GM18520 (cell line): Measurements from ENCODE around the gene CENPX.

Source experiments
- ATAC-seq: cut with Tn5 transposase; IDR thresholded peaks from one replicate; pipeline ENCODE4 v1.9.1; 2021; ENCODE audit not compliant: unreplicated experiment

The CENPX gene

DNA sequence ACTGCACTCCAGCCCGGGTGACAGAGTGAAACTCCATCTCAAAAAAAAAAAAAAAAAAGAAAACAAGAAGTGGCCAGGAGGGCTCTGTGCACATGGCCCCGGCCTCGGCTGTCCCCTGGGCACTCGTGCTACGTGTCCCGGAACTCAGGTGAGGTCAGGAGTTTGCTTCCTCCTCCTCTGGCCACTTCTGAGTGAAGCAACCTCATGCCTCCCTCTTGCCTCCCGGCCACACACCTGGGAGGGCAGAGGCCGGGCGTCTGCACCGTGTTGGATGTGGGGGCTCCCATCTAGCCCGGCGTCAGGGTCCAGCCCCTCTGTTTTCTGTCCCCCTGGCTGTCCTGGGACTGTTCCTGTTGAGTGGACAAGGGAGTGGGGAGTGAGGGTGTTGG, 23.1 kb downstream of the CENPX start:
- ATAC-seq, result no peak

DNA sequence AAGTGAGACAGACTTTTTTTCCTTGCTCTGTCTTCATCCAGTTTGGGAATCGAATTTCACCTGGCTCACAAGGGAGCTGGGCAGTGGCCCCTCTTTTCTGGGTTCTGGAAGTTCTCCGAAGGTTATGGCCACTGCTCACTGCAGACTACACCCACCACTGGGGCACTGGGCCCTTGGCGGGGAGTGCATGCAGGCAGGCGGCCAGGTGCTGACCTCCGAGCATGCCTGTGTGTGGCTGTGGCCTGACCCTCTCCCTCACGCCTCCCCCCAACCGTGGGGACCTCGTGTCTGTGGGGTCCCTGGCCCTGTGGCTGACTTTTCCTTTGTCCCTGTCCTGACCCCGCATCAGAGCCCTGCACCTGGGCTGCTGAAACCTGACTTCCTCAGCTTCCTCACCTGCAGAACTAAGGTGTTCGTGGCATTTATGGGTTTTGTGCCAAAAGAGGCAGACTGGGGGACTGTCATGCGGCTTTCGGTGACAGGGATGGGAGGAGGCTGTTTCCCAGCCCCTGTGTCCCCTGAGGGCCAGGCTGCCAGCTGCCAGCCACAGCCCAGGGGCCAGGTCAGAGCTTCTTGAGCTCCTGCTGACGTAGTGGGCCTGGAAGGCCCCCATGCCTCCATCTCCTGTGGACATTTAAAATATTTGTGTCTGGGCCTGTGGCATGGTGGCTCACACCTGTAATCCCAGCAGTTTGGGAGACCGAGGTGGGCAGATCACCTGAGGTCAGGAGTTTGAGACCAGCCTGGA, 23.8 kb downstream of the CENPX start:
- ATAC-seq, result no peak

DNA sequence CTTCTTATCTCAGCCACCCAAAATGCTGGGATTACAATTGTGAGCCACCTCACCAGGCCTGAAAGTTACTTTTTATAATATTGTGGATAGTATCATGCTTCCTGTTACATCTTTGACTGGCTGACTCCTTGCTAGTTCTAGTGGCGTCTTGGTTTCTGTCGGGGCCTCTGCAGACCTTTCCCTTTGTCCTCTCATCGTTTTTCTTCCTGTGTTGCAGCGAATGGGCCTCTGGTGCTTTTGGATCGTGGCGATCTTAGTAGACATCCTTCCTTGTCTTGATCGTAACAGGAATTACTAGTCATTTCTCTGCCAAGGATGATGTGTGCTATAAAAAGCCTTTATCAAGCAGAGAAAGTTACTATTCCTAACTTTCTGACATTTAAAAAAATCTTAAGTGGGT, 24.5 kb downstream of the CENPX start:
- no peak for ATAC-seq

DNA sequence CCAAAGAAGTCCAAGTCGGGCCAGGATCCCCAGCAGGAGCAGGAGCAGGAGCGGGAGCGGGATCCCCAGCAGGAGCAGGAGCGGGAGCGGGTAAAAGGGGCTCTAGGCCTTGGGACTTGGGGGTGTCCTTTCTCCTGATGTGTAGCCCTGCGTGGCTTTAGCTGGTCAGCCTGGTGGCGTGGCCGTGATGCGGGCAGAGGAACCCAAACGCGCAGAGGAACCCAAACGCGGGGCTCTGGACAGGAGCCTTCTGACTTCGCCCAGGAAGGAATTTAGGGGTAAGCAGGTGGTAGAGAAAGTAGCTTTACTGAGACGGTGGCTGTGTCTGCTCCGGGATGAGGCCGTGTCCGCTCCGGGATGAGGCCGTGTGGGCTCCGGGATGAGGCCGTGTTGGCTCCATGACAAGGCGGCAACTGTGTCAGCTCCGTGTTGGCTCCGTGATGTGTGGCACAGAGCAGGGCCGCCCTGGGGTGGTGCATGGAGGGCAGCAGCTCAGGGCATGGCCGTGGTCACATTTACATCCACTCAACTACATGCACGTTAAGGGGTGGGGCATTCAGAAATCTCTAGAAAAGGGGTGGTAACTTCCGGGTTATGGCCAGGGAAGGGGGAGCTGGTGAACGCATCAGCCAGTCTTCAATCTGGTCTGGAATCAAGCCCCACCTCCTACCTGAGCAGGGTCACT, 25.8 kb downstream of the CENPX start:
- no peak for ATAC-seq

DNA sequence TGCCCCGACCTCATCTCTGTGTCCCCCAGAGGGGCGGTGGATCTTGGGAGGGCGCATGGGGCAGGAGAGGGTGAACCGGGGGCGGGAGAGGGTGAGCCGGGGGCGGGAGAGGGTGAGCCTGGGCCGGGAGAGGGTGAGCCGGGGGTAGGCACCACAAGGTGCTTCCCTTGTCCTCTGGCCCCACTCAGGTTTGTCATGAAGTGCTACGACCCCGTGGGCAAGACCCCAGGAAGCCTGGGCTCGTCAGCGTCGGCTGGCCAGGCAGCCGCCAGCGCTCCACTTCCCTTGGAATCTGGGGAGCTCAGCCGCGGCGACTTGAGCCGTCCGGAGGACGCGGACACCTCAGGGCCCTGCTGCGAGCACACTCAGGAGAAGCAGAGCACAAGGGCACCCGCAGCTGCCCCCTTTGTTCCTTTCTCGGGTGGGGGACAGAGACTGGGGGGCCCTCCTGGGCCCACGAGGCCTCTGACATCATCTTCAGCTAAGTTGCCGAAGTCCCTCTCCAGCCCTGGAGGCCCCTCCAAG, 26.4 kb downstream of the CENPX start:
- ATAC-seq, result no peak

DNA sequence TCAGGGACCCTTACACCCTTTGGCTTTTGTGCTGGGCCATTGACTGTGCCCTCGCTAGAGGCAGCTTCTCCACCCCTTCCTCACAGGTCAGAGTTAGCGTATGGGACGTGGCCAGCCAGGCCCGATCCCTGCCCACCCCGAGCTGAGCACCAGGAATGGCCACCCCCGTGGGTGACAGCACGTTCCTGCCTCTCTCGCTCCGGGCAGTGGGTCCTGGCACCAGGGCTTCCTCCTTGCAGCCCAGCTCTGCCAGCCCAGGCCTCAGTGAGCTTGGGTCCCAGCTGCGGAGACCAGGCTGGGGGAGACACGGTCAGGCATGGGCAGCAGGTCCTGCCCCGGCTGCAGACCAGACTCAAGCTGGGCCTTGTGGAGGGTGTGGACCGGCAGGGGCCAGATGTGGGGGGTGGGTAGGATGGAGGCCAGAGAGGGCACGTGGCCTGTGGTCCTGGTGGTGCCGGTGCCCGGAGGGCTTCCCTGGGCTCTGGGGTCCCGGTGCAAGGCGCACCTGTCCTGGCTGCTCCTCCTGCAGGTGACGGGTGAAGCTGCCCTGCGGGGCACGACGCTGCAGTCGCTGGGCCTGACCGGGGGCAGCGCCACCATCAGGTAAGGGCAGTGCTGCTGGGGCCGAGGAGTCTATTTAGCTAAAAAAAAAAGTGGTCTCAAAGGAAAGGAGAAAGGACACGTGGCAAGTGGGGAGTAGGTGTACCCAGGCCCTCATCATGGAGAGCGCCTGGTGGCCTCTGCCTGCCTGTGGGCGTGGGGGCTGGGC, 27.0 kb downstream of the CENPX start:
- no peak for ATAC-seq

DNA sequence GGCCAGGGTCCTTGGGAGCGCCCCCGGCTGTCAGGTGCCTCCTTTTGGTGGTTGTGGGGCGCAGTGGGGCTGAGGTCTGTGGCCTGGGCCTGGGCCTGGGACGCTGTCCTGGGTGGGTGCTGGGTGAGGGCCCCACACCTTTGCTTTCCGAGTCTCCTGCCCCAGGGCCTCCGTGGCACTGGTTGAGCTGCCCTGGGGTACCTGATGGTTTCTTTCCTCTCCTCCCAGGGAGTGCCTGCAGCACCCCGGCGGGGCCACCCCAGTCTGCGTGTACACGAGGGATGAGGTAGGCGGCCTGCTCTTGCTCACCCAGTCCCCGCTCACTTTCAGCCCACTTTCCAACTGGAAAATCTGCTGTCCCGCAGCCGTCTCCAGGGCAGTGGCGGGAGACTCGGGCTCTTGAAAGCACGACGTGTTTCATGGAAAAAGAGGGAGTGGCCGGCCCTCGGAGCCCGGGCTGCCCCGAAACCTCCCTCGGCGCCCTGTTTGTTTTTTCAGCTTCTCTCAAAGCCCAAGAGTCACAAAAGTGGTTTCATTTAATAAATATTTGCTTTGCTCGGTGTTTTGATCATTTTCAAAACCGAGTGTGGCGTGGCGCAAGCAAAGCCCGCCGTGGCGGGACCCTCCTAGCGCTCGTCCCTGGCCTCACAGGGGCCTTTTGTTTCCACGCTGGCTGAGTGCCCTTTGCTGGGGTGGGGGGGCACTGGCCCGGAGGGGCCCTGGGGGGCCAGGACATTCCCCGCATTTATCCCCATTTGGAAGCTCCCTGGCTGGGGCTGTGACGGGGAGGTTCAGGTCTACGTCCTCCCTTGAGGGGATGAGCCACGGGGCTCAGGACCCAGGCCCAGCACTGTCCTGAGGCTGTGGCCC, 27.9 kb downstream of the CENPX start:
- ATAC-seq, result no peak

DNA sequence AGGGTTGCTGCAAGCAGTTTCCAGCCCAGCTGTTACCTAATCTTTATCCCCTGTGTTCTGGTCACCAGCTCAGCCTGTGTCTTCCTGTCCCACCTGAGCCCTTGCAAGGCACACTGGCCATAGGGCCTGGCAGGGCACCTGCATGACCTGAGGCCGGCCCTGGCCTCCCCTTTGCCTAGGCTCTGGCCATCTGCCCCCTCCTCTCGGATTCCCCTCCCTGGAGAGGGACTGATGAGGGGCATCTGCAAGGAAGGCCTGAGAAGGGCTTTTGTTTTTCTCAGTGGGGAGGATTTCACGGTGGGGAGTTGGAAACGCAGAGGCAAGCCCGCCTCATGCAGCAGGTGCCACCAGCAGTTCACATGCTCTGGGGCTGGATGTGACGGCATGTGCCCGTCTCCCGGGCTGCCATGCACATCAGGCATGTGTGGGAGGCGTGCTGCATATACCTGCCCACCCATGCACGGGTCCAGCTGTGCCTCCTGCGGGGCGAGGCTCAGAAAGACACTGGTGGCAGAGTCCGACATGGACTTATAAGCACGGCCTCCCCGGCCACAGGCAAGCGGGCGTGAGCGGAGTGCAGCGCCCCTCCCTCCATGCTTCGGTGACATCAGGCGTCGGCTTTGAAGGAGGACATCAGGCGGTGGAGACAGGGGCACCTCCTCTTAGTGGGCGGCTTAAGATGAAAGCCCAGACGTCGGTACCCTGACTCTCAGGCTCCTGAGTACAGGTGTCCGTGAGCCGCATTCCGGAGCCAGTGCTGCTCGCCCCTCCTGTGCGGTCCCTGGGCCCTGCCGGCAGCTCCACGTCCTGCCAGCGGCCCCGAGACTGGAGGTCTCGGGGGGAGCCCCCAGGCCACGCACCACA, 28.7 kb downstream of the CENPX start:
- ATAC-seq, result no peak

DNA sequence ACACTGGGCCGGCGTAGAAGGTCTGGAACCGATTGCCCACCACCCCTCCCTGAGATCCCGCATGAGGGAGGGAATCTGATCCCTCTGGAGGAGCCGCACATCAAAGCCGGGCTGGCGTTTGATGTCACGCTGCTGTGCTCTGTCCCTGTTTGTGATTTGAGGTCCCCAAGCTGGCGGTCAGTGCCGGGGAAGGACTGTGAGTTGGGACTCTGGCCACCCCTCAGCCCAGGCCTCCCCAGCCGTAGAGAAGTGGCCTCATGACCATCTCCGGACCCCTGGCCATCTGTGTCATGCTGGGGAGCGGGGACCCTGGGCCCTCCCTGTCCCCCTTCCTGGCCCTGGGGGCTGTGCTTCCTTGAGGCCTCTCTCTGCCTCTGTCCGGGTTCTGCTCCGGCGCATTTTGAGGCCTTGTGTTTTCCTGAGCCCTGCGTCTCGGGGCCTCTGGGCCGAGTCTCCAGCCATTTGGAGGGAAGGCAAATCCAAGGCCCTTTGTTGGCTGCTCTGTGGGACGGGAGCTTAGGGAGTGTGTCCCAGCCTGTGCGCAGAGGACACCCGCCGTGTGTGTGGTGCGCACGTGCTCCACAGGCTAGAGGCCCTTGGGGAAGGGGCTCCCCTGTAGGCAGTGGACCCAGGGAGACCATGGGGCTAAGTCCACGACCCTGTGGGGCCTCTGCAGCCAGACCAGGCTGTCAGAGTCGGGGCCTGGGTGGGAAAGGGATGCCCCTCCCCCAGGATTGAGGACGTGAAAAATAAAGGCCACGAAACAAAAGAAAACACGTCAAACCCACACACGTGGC, 30.2 kb downstream of the CENPX start:
- no peak for ATAC-seq

DNA sequence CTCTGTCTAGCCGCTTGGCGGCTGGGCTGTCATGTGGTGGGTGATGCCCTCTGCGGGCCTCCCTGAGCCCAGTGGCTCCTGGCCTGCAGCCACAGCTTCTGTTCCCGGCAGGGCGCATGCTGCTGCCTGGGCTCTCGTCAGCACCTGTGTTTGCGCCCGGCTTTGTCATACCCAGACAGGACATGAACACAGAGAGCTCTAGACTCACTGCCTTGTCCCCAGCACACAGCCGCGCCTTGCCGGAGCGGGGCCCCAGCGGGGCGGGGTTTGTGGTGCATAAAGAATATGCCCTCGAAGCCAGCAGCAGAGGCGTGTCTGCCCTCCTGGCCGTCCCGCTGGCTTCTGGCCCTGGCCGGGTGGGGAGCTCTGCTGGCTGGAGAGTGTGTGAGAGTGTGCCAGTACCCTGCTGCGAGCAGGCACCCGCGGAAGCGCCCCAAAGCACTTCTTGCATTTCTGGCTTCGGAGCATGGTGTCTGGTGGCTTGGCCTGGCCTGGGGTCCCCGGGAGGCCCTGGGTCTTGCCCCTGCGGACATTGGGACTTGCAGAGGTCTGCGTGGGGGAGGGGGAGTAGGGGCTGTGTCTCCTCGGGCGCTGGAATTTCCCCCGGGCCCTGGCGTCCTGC, 30.9 kb downstream of the CENPX start:
- ATAC-seq, result no peak

DNA sequence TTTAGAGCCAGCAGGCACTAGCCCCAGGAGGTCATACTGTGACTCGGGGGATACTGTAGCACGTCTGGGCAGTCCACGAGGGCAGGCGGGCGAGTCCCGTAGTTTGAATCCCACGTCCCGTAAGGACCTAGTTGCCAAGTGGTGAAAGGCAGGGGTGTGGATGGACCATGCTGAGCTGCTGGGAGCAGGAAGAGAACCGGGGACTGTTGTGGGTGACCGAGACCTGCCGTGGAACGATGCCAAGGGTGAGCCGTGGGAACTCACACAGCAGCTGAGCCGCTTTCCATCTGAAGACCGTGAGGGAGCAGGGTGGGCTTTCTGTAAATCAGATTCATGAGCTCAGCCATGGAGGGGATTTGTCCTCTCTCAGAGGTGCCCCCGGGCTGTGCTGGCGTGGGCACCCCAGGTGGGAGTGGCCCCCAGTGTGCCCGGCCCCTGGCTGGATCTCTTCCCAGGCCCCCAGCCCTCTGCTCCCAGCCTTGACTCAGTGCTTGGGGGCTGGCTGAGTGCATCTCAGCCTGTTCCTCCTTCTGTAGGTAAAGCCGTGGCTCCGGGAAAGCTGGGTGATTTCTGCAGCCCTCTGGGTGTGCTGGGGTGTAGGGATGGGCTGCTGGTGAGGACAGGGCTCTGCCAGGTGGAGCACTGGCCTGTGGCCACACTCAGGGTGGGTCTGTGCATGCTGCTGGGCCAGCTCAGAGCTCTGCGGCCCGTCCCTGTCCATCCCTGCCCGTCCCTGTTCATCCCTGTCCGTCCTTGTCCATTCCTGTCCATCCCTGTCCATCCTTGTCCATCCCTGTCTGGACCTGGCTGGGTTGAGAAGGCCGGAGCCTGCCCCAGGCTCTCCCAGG, 31.6 kb downstream of the CENPX start:
- no peak for ATAC-seq

DNA sequence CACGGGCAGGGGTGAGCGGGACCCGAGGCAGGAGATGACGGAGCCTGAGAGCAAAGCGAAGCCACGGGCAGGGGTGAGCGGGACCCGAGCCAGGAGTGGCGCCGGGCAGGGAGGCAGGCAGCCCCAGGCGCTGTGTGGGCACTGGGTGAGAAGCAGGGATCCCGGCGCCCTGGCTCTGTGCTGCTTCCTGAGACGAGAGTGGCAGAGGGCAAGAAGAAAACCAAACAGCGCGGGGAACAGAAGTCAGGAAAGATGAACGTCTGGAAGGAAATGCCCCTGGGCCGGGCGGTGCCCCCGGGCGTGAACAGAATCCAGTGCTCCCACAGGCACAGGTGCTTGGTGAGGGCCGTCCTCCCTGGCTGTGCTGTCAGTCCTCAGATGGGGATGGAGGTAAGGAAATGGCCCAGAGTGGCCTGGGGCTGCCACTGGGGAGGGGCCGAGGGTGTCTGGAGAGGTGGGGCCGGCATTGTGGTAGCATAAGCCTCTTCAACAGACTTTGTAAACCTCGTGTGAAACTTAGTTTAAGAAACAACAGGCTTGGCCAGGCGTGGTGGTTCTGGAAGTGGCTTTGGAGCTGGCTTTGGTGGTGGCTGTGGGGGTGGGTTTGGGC, 35.4 kb downstream of the CENPX start:
- ATAC-seq, result no peak

DNA sequence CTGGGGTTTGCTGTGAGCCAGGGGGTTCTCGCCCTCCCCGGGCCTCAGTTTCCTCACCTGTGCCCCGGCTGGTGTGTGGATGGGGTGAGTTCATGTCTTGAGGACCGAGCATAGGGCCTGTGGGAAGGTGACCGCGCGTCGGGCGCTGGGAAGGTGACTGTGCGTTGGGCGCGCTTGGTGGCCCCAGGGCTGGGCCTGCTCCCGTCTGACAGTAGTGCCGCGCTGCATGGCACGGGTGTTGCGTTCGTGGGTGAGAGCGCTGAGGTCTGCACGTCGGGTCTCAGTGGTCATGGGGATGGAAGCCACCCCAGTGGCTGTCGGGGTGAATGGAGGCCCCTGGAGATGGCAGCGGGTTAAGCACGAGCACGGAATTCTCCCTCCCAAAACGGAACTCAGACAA, 36.1 kb downstream of the CENPX start:
- no peak for ATAC-seq

DNA sequence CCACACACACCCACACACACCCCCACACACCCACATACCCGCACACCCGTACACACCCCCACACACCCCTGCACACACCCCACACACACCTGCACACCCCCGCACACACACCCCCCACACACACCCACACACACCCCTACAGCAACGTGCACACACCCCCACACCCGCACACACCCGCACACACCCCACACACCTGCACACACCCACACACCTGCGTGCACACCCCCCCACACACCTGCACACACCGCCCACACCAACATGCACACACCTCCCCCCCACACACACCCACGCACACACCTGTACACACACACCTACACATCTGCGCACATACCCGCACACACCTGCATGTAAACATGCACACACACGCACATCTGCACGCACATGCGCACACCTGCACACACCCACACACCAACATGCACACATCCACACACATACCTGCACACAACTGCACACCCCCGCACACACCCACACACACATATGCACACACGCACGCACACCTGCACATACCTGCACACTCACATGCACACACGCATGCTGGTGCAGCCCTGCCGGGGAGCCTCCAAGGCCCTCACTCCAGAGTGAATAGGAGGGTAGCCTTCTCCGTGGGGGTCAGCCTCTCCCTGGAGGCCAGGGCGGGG, 37.8 kb downstream of the CENPX start:
- no peak for ATAC-seq

DNA sequence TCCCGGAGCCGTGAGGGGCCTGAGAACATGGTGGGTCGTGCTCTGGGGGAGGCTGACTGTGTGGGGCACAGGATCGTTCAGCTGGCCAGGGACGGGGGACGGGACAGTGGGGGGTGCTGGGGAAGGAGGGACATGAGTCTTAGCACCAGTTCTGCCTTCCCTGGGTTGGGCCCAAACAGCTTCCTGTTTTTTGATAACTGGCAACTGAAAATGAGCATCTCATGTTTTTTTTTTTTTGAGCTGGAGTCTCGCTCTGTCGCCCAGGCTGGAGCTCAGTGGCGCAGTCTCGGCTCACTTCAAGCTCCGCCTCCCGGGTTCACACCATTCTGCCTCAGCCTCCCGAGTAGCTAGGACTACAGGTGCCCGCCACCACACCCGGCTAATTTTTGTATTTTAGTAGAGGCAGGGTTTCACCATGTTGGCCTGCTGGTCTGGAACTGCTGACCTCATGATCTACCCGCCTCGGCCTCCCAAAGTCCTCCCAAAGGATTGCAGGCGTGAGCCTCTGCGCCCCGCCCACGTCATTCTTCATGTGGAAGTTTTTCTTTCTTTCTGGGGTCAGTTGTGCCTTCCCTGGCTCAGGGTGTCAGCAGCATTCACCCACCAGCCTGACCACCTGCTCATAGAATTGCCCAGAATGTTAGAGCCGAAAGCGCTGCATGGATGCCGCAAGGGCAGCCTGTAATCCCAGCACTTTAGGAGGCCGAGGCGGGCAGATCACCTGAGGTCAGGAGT, 38.9 kb downstream of the CENPX start:
- ATAC-seq, result no peak

DNA sequence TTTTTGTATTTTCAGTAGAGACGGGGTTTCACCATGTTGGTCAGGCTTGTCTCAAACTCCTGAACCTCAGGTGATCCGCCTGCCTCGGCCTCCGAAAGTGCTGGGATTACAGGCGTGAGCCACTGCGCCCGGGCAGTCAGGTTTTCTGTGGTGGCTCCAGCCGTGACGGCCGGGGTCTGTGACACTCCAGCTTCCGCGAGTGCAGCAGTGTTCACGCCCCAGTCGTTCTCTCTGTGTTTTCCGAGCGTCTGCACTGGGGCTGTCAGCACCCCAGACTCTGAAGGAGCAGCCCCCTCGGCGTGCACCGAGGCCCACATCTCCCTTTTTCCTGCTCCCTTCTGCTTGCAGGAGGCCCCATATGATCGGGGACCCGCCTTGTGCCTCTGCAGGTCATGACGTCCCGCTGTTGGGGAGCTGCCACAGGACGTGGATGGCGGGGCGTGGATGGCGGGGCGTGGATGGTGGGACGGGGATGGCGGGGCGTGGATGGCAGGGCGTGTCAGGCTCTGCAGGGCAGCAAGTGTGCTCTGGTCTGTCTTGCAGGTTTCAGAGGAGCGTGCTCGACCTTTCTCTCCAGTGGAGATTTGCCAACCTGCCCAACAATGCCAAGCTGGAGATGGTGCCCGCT, 39.6 kb downstream of the CENPX start:
- ATAC-seq, result no peak
